ENCODE measurements around the gene ZNF853. TPM values are rescaled to one million over a fixed set of nuclear protein-coding genes. Genes with fewer than 3 reads are reported as not detected.
"Not testable (repeated sequence)": the region's sequence is repeated elsewhere in the genome, so short reads cannot be mapped to it uniquely, and the experiment has no call there.

The ZNF853 gene
- total RNA-seq, 4 donors from 2014 or later, result 0.61 to 9.3 (median 2.1) TPM

DNA sequence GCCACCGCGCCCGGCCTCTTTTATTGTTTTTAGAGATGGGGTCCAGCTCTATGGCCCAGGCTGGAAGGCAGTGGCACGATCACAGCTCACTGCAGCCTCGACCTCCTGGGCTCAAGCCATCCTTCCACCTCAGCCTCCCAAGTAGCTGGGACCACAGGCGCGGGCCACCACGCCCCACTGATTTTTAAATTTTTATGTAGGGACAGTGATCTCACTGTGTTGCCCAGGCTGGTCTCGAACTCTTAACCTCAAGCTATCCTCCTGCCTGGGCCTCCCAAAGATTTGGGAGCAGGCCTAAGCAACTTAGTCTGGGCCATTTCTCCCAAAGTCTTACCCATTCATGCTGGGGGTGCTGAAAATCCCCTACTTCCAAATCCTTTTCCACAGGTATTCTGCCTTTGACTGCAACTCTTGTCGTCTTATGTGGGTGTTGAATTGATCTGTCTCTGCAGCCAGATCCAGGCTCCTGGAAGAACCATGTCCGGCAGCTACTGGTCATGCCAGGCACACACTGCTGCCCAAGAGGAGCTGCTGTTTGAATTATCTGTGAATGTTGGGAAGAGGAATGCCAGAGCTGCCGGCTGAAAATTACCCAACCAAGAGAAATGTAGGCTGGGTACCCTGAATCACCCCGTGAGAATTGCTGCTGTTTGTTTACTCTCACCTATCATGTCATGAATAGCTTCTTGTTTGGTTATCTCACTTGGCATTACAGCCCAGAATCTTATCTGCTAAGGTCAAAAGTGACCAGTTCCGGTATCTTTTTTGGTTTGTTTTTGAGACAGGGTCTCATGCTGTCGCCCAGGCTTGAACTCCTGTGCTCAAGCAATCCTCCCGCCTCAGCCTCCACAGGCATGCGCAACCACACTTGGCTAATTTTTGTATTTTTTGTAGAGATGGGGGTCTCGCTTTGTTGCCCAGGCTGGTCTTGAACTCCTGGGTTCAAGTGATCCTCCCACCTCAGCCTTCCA lies 37.0 kb upstream of the ZNF853 start:
- 86 to 90% methylated on average over 16 to 18 of the region's 18 CpGs for WGBS, 2 donors
- TF ChIP-seq, protein P1, sequence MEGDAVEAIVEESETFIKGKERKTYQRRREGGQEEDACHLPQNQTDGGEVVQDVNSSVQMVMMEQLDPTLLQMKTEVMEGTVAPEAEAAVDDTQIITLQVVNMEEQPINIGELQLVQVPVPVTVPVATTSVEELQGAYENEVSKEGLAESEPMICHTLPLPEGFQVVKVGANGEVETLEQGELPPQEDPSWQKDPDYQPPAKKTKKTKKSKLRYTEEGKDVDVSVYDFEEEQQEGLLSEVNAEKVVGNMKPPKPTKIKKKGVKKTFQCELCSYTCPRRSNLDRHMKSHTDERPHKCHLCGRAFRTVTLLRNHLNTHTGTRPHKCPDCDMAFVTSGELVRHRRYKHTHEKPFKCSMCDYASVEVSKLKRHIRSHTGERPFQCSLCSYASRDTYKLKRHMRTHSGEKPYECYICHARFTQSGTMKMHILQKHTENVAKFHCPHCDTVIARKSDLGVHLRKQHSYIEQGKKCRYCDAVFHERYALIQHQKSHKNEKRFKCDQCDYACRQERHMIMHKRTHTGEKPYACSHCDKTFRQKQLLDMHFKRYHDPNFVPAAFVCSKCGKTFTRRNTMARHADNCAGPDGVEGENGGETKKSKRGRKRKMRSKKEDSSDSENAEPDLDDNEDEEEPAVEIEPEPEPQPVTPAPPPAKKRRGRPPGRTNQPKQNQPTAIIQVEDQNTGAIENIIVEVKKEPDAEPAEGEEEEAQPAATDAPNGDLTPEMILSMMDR (IDR thresholded peaks at IDR 0.05), result no peak
- no peak for TF ChIP-seq POLR2A (IDR thresholded peaks at IDR 0.05)
- Histone ChIP-seq H3K9me3 (no peaks in the 10 kb centered on the region), H3K36me3 (peaks cover 7 to 36% (median 18%) of the 10 kb centered on the region in 3 donors), H3K27me3 (no peaks in the 10 kb centered on the region), H3K4me3 (peak overlapping the region in 2 of 4 donors; percentile 76), H3K4me1 (peaks cover 0 to 19% (median 10%) of the 10 kb centered on the region in 3 donors), H3K27ac (peak overlapping the region in 3 of 4 donors; percentile 92 to 95 (median 92))
- DNase-seq, result no peak
- intact Hi-C loops (cut with DNase I), result no loop called here

DNA sequence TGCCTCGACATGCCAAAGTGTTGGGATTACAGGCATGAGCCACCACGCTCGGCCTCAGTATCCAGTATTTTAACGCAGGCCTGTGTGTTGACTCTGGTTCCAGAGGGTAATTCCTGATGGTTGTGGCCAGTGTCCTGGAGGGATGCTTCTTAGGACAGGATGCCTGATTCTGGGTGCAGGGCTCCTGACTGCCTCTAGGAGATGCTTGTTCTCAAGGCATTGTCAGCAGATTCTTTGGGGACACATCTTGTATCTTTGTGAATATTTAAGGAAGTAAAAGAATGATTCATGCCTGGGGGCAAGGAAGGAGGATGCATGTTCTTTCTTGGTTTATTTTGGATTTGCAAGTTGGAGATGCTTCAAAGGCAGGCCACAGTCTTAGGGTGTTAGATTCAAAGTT lies 36.0 kb upstream of the ZNF853 start:
- peaks cover 0 to 19% (median 10%) of the 10 kb centered on the region in 3 donors for H3K4me1 ChIP-seq
- WGBS, 2 donors, result 50% methylated on average over 3 to 4 of the region's 4 CpGs
- intact Hi-C loops (cut with DNase I), result no loop called here
- TF ChIP-seq, protein P1 (IDR thresholded peaks at IDR 0.05), result peak in 1 of 6 experiments; percentile 35
- TF ChIP-seq POLR2A (IDR thresholded peaks at IDR 0.05), result no peak
- no peak overlapping the region for H3K4me3 ChIP-seq
- H3K36me3 ChIP-seq, result peaks cover 7 to 46% (median 18%) of the 10 kb centered on the region in 3 donors
- no peaks in the 10 kb centered on the region for H3K27me3 ChIP-seq
- no peak overlapping the region for H3K27ac ChIP-seq
- H3K9me3 ChIP-seq, result no peaks in the 10 kb centered on the region
- no peak for DNase-seq

DNA sequence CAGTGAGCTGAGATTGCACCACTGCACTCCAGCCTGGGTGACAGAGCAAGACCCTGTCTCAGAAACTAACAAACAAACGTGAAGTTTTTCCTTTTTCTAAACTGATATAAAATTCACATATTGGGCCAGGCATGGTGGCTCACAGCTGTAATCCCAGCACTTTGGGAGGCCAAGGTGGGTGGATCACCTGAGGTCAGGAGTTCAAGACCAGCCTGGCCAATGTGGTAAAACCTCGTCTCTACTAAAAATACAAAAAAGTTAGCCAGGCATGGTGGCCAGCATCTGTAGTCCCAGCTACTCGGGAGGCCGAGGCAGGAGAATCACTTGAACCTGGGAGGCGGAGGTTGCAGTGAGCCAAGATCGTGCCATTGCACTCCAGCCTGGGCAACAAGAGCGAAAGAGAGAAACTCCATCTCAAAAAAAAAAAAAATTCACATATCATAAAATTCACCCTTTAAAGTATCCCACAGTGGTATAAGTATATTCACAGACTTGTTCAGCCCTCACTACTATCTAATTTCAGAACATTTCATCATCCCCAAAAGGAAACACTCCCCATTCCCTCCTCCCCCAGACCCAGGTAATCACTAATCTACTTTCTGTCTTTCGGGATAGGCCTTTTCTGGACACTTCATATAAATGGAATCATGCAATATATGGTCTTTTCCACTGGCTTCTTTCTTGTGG lies 29.5 kb upstream of the ZNF853 start:
- DNase-seq; H3K9me3 ChIP-seq; H3K27ac ChIP-seq; H3K4me3 ChIP-seq; H3K27me3 ChIP-seq; intact Hi-C loops (cut with DNase I): not testable (repeated sequence)
- WGBS, 2 donors, result 95 to 99% methylated on average over 8 of the region's 8 CpGs
- H3K36me3 ChIP-seq, result peaks cover 2 to 80% (median 23%) of the 10 kb centered on the region in 3 donors
- peaks cover 7 to 13% (median 9%) of the 10 kb centered on the region in 3 donors for H3K4me1 ChIP-seq

DNA sequence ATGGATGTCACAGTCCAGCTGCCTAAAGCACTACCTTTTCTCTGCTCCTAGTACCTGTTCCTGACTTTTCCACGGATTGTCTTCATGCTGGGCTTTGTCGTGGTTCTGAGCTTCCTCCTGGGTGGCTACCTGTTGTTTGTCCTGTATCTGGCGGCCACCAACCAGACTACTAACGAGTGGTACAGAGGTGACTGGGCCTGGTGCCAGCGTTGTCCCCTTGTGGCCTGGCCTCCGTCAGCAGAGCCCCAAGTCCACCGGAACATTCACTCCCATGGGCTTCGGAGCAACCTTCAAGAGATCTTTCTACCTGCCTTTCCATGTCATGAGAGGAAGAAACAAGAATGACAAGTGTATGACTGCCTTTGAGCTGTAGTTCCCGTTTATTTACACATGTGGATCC lies 26.8 kb upstream of the ZNF853 start:
- peaks cover 0 to 75% (median 17%) of the 10 kb centered on the region in 3 donors for H3K36me3 ChIP-seq
- intact Hi-C loops (cut with DNase I), result no loop called here
- no peaks in the 10 kb centered on the region for H3K27me3 ChIP-seq
- H3K27ac ChIP-seq, result no peak overlapping the region
- peaks cover 15 to 25% (median 18%) of the 10 kb centered on the region in 3 donors for H3K4me1 ChIP-seq
- H3K9me3 ChIP-seq, result no peaks in the 10 kb centered on the region
- WGBS, 2 donors, result 75 to 83% methylated on average over 8 to 9 of the region's 9 CpGs
- TF ChIP-seq POLR2A (IDR thresholded peaks at IDR 0.05), result no peak
- TF ChIP-seq, protein P1 (IDR thresholded peaks at IDR 0.05), result no peak
- no peak overlapping the region for H3K4me3 ChIP-seq
- DNase-seq, result no peak

DNA sequence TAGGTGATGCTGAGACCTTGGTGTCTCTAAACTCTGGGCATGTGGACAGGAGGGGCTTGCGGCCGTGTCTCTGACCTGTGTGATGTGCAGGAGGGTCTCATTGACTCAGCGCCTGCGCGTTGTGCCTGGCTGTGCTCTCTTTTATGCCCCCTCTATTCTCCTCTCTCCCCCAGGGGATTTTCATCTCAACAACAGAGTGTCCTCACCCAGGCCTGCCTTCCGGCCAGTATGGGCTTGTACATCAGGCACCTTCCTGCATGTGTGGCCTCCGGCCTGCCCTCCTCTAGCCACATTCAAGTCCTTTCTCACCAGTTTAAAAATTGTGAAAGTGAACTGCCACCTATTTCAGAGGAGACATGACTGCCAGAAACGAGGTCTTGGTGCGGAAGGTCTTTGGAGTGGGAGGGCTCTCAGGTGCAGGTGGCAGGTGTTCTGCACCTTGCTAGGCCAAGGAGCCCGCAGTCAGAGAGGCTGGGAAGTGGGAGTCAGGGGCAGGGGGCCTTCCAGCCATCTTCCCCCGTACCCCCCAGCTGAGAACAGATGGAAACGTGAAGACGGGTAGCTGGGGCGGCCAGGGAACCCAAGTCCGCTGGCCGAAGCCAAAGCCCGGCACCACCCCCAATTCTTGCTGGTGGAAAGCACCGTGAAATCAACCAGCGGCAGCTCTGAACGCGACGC lies 26.1 kb upstream of the ZNF853 start:
- WGBS, 2 donors, result 72 to 74% methylated on average over 8 to 10 of the region's 22 CpGs
- Histone ChIP-seq H3K9me3 (no peaks in the 10 kb centered on the region), H3K27ac (peak overlapping the region; percentile 15 to 95 (median 64)), H3K36me3 (peaks cover 3 to 76% (median 17%) of the 10 kb centered on the region in 3 donors), H3K27me3 (no peaks in the 10 kb centered on the region), H3K4me3 (peak overlapping the region; percentile 62 to 95 (median 82)), H3K4me1 (peaks cover 15 to 25% (median 18%) of the 10 kb centered on the region in 3 donors)
- DNase-seq, result no peak
- intact Hi-C loops (cut with DNase I), result no loop called here
- TF ChIP-seq, protein P1 (IDR thresholded peaks at IDR 0.05), result no peak
- no peak for TF ChIP-seq POLR2A (IDR thresholded peaks at IDR 0.05)
